CD4-positive, alpha-beta memory T cell (primary cell): Measurements from ENCODE around the gene RIPK4. TPM values are rescaled to one million over a fixed set of nuclear protein-coding genes. Genes with fewer than 3 reads are reported as not detected.

Experiments
- CTCF ChIA-PET: fragments of 350-600 bp; sonication (Branson Sonifier 250); formaldehyde crosslinking; loops from one replicate; lab custom pipeline; 2021; ENCODE audit warnings: inconsistent platforms; ENCODE audit not compliant: partially characterized antibody; lab: Charles Lee
- POLR2A ChIA-PET: fragments of 350-600 bp; sonication (Branson Sonifier 250); formaldehyde crosslinking; loops from one replicate; lab custom pipeline; 2021; ENCODE audit not compliant: partially characterized antibody; lab: Charles Lee
- DNase-seq, 5 donors: peaks; one replicate each; pipeline versions ENCODE4 v3.0.0 to v3.0.0-alpha.2; 2020 to 2022; ENCODE audit warnings: mixed read lengths in 1 of 5
- H3K27ac ChIP-seq: one replicate; pipeline ENCODE4 v1.7.0; 2013; ENCODE audit warnings: low read depth, low read length
- H3K27me3 ChIP-seq: 2 replicates; pipeline ENCODE4 v1.7.0; 2013; ENCODE audit warnings: mild to moderate bottlenecking, low read length, moderate library complexity; ENCODE audit not compliant: insufficient read depth
- H3K36me3 ChIP-seq: 2 replicates; pipeline ENCODE4 v1.7.0; 2013; ENCODE audit warnings: mild to moderate bottlenecking, low read length, moderate library complexity; ENCODE audit not compliant: insufficient read depth
- H3K4me1 ChIP-seq: 2 replicates; pipeline ENCODE4 v1.7.0; 2013; ENCODE audit warnings: mild to moderate bottlenecking, low read length, moderate library complexity; ENCODE audit not compliant: insufficient read depth
- H3K4me3 ChIP-seq, 2 donors: one replicate each; pipeline ENCODE4 v1.7.0; 2013; ENCODE audit warnings: low read length in 2 of 2, mild to moderate bottlenecking in 1 of 2
- H3K9me3 ChIP-seq, 2 donors: one replicate each; pipeline ENCODE4 v1.7.0; 2013; ENCODE audit warnings: low read length in 2 of 2, control low read depth in 1 of 2; ENCODE audit not compliant: control insufficient read depth in 1 of 2
- H3K27ac Mint-ChIP-seq, 7 donors: one replicate each; pipeline ENCODE4 v1.8.0; 2020 to 2021; ENCODE audit warnings: mixed read lengths in 7 of 7, mild to moderate bottlenecking in 6 of 7, inconsistent platforms in 3 of 7, moderate library complexity in 3 of 7
- H3K27me3 Mint-ChIP-seq, 2 donors: one replicate each; pipeline ENCODE4 v1.8.0; 2020 to 2021; ENCODE audit warnings: mixed read lengths in 2 of 2
- H3K36me3 Mint-ChIP-seq, 2 donors: one replicate each; pipeline ENCODE4 v1.8.0; 2020 to 2021; ENCODE audit warnings: mixed read lengths in 2 of 2, inconsistent platforms in 1 of 2, mild to moderate bottlenecking in 1 of 2
- H3K4me1 Mint-ChIP-seq, 4 donors: one replicate each; pipeline ENCODE4 v1.8.0; 2020 to 2021; ENCODE audit warnings: mixed read lengths in 4 of 4, mild to moderate bottlenecking in 1 of 4
- H3K4me3 Mint-ChIP-seq, 8 donors: one replicate each; pipeline ENCODE4 v1.8.0; 2020 to 2021; ENCODE audit warnings: mixed read lengths in 8 of 8, mild to moderate bottlenecking in 7 of 8, moderate library complexity in 6 of 8, inconsistent platforms in 3 of 8
- H3K9me3 Mint-ChIP-seq, 8 donors: one replicate each; pipeline ENCODE4 v1.8.0; 2020 to 2021; ENCODE audit warnings: mixed read lengths in 8 of 8, mild to moderate bottlenecking in 5 of 8, inconsistent platforms in 3 of 8, moderate library complexity in 1 of 8
- intact Hi-C: fragments of 100-400 bp; cut with micrococcal nuclease; formaldehyde crosslinking; loops from one replicate; pipeline ENCODE4 v1.15.1; 2023
- polyA plus RNA-seq, 2 donors: library from polyadenylated mRNA; unstranded; fragments of 300-500 nt; fragmentation: Illumina TruSeq; gene quantifications; one replicate each; pipeline ENCODE4 v1.2.3, GENCODE V29; 2021
- total RNA-seq, 2 experiments: library from RNA; stranded (reverse); gene quantifications; one replicate each; pipeline ENCODE4 v1.2.3, GENCODE V29; 2021

The RIPK4 gene
- total and polyA plus RNA-seq, 4 experiments from 2014 or later, result 0.16 to 0.36 (median 0.26) TPM; not detected in 1

GRCh38 chr21:41808846-41809245 is 42.0 kb upstream of the RIPK4 start:
- no peak overlapping the region for H3K27ac Mint-ChIP-seq
- H3K4me1 Mint-ChIP-seq, result peaks cover 0 to 8% (median 1%) of the 10 kb centered on the region in 4 donors
- no peak overlapping the region for H3K4me3 Mint-ChIP-seq
- H3K27me3 Mint-ChIP-seq, result no peaks in the 10 kb centered on the region
- H3K36me3 Mint-ChIP-seq, result peaks cover 42 to 52% of the 10 kb centered on the region in 2 donors
- CTCF ChIA-PET, result no interaction called here
- no peak overlapping the region for H3K27ac ChIP-seq
- DNase-seq, result no peak
- H3K4me3 ChIP-seq, result no peak overlapping the region
- peaks cover 0 to 5% (median 0%) of the 10 kb centered on the region in 8 donors for H3K9me3 Mint-ChIP-seq
- H3K4me1 ChIP-seq, result no peaks in the 10 kb centered on the region
- intact Hi-C loops, result no loop called here
- POLR2A ChIA-PET, result no interaction called here
- peaks cover 16% of the 10 kb centered on the region for H3K36me3 ChIP-seq
- H3K27me3 ChIP-seq, result no peaks in the 10 kb centered on the region
- H3K9me3 ChIP-seq, result no peaks in the 10 kb centered on the region

DNA sequence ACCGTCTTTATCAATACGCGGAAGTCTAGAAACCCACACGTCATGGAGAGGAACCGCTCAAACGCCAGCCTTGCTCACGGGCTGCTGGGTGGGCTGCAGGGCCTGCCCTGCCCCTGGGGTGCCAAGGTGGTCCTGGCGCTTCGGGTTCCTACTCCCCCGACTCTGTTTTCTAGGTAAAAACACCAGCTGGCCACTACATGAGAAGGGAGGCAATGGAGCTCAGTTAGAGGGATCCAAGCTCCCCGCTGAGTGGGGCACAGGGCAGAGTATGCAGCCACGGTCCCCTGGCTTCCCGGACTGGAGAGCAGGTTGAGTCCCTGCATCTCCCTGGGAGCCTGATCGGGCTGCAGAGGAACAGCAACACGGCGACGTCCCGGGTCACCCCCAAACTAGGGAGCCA is 41.2 kb upstream of the RIPK4 start:
- Histone ChIP-seq H3K4me1 (no peaks in the 10 kb centered on the region), H3K9me3 (no peaks in the 10 kb centered on the region), H3K4me3 (no peak overlapping the region), H3K36me3 (peaks cover 16% of the 10 kb centered on the region), H3K27ac (no peak overlapping the region), H3K27me3 (no peaks in the 10 kb centered on the region)
- no peak for DNase-seq
- peaks cover 0 to 5% (median 0%) of the 10 kb centered on the region in 8 donors for H3K9me3 Mint-ChIP-seq
- no peak overlapping the region for H3K27ac Mint-ChIP-seq
- CTCF ChIA-PET, result interaction anchor here (1.2 kb wide), 1 partner anchor 8 kb away, joined by 4 read pairs; no protein-coding TSS in a partner anchor
- H3K36me3 Mint-ChIP-seq, result peaks cover 42 to 49% of the 10 kb centered on the region in 2 donors
- H3K27me3 Mint-ChIP-seq, result no peaks in the 10 kb centered on the region
- H3K4me3 Mint-ChIP-seq, result no peak overlapping the region
- POLR2A ChIA-PET, result no interaction called here
- peaks cover 0 to 8% (median 1%) of the 10 kb centered on the region in 4 donors for H3K4me1 Mint-ChIP-seq
- intact Hi-C loops, result no loop called here

- no peaks in the 10 kb centered on the region for H3K4me1 ChIP-seq
- no peaks in the 10 kb centered on the region for H3K27me3 ChIP-seq
- Mint-ChIP-seq H3K9me3 (peaks cover 0 to 5% (median 0%) of the 10 kb centered on the region in 8 donors), H3K4me3 (no peak overlapping the region), H3K36me3 (peaks cover 45 to 49% of the 10 kb centered on the region in 2 donors), H3K4me1 (peaks cover 0 to 8% (median 1%) of the 10 kb centered on the region in 4 donors), H3K27ac (peak overlapping the region in 3 of 7 donors; percentile 72 to 83 (median 74)), H3K27me3 (no peaks in the 10 kb centered on the region)
- no peak overlapping the region for H3K27ac ChIP-seq
- ChIA-PET CTCF (interaction anchor here (1.2 kb wide), 1 partner anchor 10 kb away, joined by 4 read pairs; no protein-coding TSS in a partner anchor), POLR2A (no interaction called here)
- no peaks in the 10 kb centered on the region for H3K9me3 ChIP-seq
- peaks cover 9% of the 10 kb centered on the region for H3K36me3 ChIP-seq
- intact Hi-C loops, result no loop called here
- no peak overlapping the region for H3K4me3 ChIP-seq
- DNase-seq, result no peak
Measured at GRCh38 chr21:41806773-41807172, 39.9 kb upstream of the RIPK4 start.

DNA sequence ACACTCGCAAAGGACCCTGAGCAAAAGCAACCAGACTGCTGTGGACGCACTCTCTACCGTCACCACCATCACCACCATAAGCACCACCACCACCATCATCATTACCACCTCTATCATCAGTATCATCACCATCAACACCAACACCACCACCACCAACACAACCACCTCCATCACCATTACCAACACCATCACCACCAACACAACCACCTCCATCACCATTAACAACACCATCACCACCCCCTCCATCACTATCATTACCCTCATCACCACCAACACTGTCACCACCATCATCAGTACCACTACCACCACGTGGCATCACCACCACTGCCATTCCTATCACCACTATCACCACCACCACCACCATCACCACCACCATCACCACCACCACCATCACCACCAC is 38.8 kb upstream of the RIPK4 start:
- H3K27me3 Mint-ChIP-seq, result no peaks in the 10 kb centered on the region
- Histone ChIP-seq H3K36me3 (peaks cover 18% of the 10 kb centered on the region), H3K4me3 (no peak overlapping the region), H3K27me3 (no peaks in the 10 kb centered on the region), H3K27ac (no peak overlapping the region), H3K9me3 (no peaks in the 10 kb centered on the region), H3K4me1 (no peaks in the 10 kb centered on the region)
- H3K36me3 Mint-ChIP-seq, result peaks cover 47 to 51% of the 10 kb centered on the region in 2 donors
- ChIA-PET CTCF (no interaction called here), POLR2A (no interaction called here)
- H3K9me3 Mint-ChIP-seq, result peaks cover 0 to 5% (median 0%) of the 10 kb centered on the region in 8 donors
- peak overlapping the region in 1 of 7 donors; percentile 10 for H3K27ac Mint-ChIP-seq
- H3K4me1 Mint-ChIP-seq, result peaks cover 0 to 8% (median 1%) of the 10 kb centered on the region in 4 donors
- intact Hi-C loops, result no loop called here
- no peak for DNase-seq
- no peak overlapping the region for H3K4me3 Mint-ChIP-seq

GRCh38 chr21:41805038-41805437 is 38.2 kb upstream of the RIPK4 start:
- Histone ChIP-seq H3K9me3 (no peaks in the 10 kb centered on the region), H3K27me3 (no peaks in the 10 kb centered on the region), H3K36me3 (peaks cover 13% of the 10 kb centered on the region), H3K27ac (no peak overlapping the region), H3K4me1 (no peaks in the 10 kb centered on the region), H3K4me3 (no peak overlapping the region)
- peaks cover 0 to 5% (median 0%) of the 10 kb centered on the region in 8 donors for H3K9me3 Mint-ChIP-seq
- ChIA-PET CTCF (no interaction called here), POLR2A (no interaction called here)
- no peak overlapping the region for H3K4me3 Mint-ChIP-seq
- peaks cover 0 to 8% (median 1%) of the 10 kb centered on the region in 4 donors for H3K4me1 Mint-ChIP-seq
- H3K27me3 Mint-ChIP-seq, result no peaks in the 10 kb centered on the region
- DNase-seq, result no peak
- H3K36me3 Mint-ChIP-seq, result peaks cover 47 to 52% of the 10 kb centered on the region in 2 donors
- intact Hi-C loops, result no loop called here
- H3K27ac Mint-ChIP-seq, result peak overlapping the region in 1 of 7 donors; percentile 5

GRCh38 chr21:41804381-41804780 is 37.5 kb upstream of the RIPK4 start:
- no peak overlapping the region for H3K4me3 ChIP-seq

GRCh38 chr21:41803316-41803715 is 36.5 kb upstream of the RIPK4 start:
- Histone ChIP-seq H3K4me1 (no peaks in the 10 kb centered on the region), H3K27ac (no peak overlapping the region), H3K27me3 (no peaks in the 10 kb centered on the region), H3K4me3 (no peak overlapping the region), H3K36me3 (peaks cover 13% of the 10 kb centered on the region), H3K9me3 (no peaks in the 10 kb centered on the region)
- Mint-ChIP-seq H3K27ac (no peak overlapping the region), H3K9me3 (peaks cover 0 to 5% (median 0%) of the 10 kb centered on the region in 8 donors), H3K36me3 (peaks cover 50 to 60% of the 10 kb centered on the region in 2 donors), H3K27me3 (no peaks in the 10 kb centered on the region), H3K4me3 (no peak overlapping the region), H3K4me1 (peaks cover 0 to 8% (median 1%) of the 10 kb centered on the region in 4 donors)
- POLR2A ChIA-PET, result no interaction called here
- intact Hi-C loops, result no loop called here
- DNase-seq, result no peak
- CTCF ChIA-PET, result no interaction called here

More at GRCh38 chr21:41804381-41804780, 37.5 kb upstream of the RIPK4 start:
- H3K36me3 ChIP-seq, result peaks cover 13% of the 10 kb centered on the region
- POLR2A ChIA-PET, result no interaction called here
- Mint-ChIP-seq H3K27ac (no peak overlapping the region), H3K4me1 (peaks cover 0 to 8% (median 1%) of the 10 kb centered on the region in 4 donors), H3K36me3 (peaks cover 47 to 56% of the 10 kb centered on the region in 2 donors), H3K9me3 (peaks cover 0 to 5% (median 0%) of the 10 kb centered on the region in 8 donors), H3K4me3 (no peak overlapping the region), H3K27me3 (no peaks in the 10 kb centered on the region)
- DNase-seq, result no peak
- H3K9me3 ChIP-seq, result no peaks in the 10 kb centered on the region
- H3K27me3 ChIP-seq, result no peaks in the 10 kb centered on the region
- no peaks in the 10 kb centered on the region for H3K4me1 ChIP-seq
- no peak overlapping the region for H3K27ac ChIP-seq
- CTCF ChIA-PET, result interaction anchor here (0.6 kb wide), 1 partner anchor 1173 kb away, joined by 3 read pairs; no protein-coding TSS in a partner anchor
- intact Hi-C loops, result no loop called here
